SH-SY5Y (cell line): ENCODE measurements around the gene EMC9.

Source experiments
- GATA2 ChIP-seq: IDR thresholded peaks from 2 replicates; pipeline ENCODE4 v1.6.1; 2011; ENCODE audit warnings: mild to moderate bottlenecking, low read depth, low read length
- GATA3 ChIP-seq: IDR thresholded peaks from 2 replicates; pipeline ENCODE4 v1.6.1; 2011; ENCODE audit warnings: low read depth, mild to moderate bottlenecking, low read length, moderate library complexity

- TF ChIP-seq GATA2 (no peak), GATA3 (no peak)
Observed at GRCh38 chr14:24094841-24095270, 46.5 kb downstream of the EMC9 start.
